ENCODE data around the gene FBN2. TPM values are rescaled to one million over a fixed set of nuclear protein-coding genes. Genes with fewer than 3 reads are reported as not detected.

Gene FBN2
- total and polyA plus RNA-seq, 7 experiments from 2014 or later = 0.07 to 6.8 (median 0.58) TPM; not detected in 2

- Histone ChIP-seq H3K27me3 (ENCODE audit: control insufficient read depth in 2 of 2, insufficient read depth in 2 of 2, low read length in 2 of 2) (no peaks in the 10 kb centered on the region), H3K4me1 (ENCODE audit: control insufficient read depth in 2 of 2, insufficient read depth in 2 of 2, low read length in 2 of 2) (no peaks in the 10 kb centered on the region), H3K4me3 (ENCODE audit: low read length) (no peak overlapping the region), H3K9me3 (ENCODE audit: control insufficient read depth in 2 of 3, low read length in 3 of 3) (no peaks in the 10 kb centered on the region), H3K27ac (ENCODE audit: low read depth, low read length) (no peak overlapping the region), H3K36me3 (ENCODE audit: control insufficient read depth in 2 of 3, insufficient read depth in 3 of 3, low read length in 3 of 3) (no peaks in the 10 kb centered on the region)
- no peak for ATAC-seq
- DNase-seq = no peak
- H3K36me3 Mint-ChIP-seq = no peaks in the 10 kb centered on the region
- ChIA-PET CTCF (no interaction called here), POLR2A (no interaction called here)
- H3K27me3 Mint-ChIP-seq = no peaks in the 10 kb centered on the region
- no peak overlapping the region for H3K27ac Mint-ChIP-seq
- no peak overlapping the region for H3K4me3 Mint-ChIP-seq
- no peaks in the 10 kb centered on the region for H3K4me1 Mint-ChIP-seq
- peaks cover 0 to 26% (median 8%) of the 10 kb centered on the region in 11 donors for H3K9me3 Mint-ChIP-seq
- intact Hi-C loops (cut with micrococcal nuclease) = loop anchor here in 1 of 2 donors (2.0 to 5.0 kb wide), 2 partner anchors 286 to 937 kb away; no protein-coding TSS in a partner anchor
Measured at GRCh38 chr5:128498844-128499455, 39.1 kb downstream of the FBN2 start.

- Mint-ChIP-seq H3K27ac (no peak overlapping the region), H3K27me3 (peaks cover 0 to 6% (median 0%) of the 10 kb centered on the region in 5 donors), H3K36me3 (no peaks in the 10 kb centered on the region), H3K4me1 (no peaks in the 10 kb centered on the region), H3K9me3 (peaks cover 0 to 21% (median 4%) of the 10 kb centered on the region in 11 donors), H3K4me3 (no peak overlapping the region)
- intact Hi-C loops (cut with micrococcal nuclease) = no loop called here
- H3K36me3 ChIP-seq (ENCODE audit: control insufficient read depth in 2 of 3, insufficient read depth in 3 of 3, low read length in 3 of 3) = no peaks in the 10 kb centered on the region
- no peaks in the 10 kb centered on the region for H3K27me3 ChIP-seq (ENCODE audit: control insufficient read depth in 2 of 2, insufficient read depth in 2 of 2, low read length in 2 of 2)
- no peaks in the 10 kb centered on the region for H3K9me3 ChIP-seq (ENCODE audit: control insufficient read depth in 2 of 3, low read length in 3 of 3)
- CTCF ChIA-PET = no interaction called here
- H3K4me3 ChIP-seq (ENCODE audit: low read length) = no peak overlapping the region
- H3K4me1 ChIP-seq (ENCODE audit: control insufficient read depth in 2 of 2, insufficient read depth in 2 of 2, low read length in 2 of 2) = no peaks in the 10 kb centered on the region
- no peak overlapping the region for H3K27ac ChIP-seq (ENCODE audit: low read depth, low read length)
- POLR2A ChIA-PET = no interaction called here
- ATAC-seq (no peak), DNase-seq (no peak)
Measured at GRCh38 chr5:128494516-128494915, 43.5 kb downstream of the FBN2 start.

GRCh38 chr5:128493657-128494329, 44.3 kb downstream of the FBN2 start:
- Histone ChIP-seq H3K27me3 (ENCODE audit: control insufficient read depth in 2 of 2, insufficient read depth in 2 of 2, low read length in 2 of 2) (no peaks in the 10 kb centered on the region), H3K4me3 (ENCODE audit: low read length) (no peak overlapping the region), H3K4me1 (ENCODE audit: control insufficient read depth in 2 of 2, insufficient read depth in 2 of 2, low read length in 2 of 2) (no peaks in the 10 kb centered on the region), H3K36me3 (ENCODE audit: control insufficient read depth in 2 of 3, insufficient read depth in 3 of 3, low read length in 3 of 3) (no peaks in the 10 kb centered on the region), H3K27ac (ENCODE audit: low read depth, low read length) (no peak overlapping the region), H3K9me3 (ENCODE audit: control insufficient read depth in 2 of 3, low read length in 3 of 3) (no peaks in the 10 kb centered on the region)
- H3K27ac Mint-ChIP-seq = no peak overlapping the region
- DNase-seq = no peak
- H3K36me3 Mint-ChIP-seq = no peaks in the 10 kb centered on the region
- ChIA-PET CTCF (no interaction called here), POLR2A (no interaction called here)
- ATAC-seq = no peak
- H3K4me3 Mint-ChIP-seq = no peak overlapping the region
- peaks cover 0 to 6% (median 0%) of the 10 kb centered on the region in 5 donors for H3K27me3 Mint-ChIP-seq
- peaks cover 0 to 21% (median 4%) of the 10 kb centered on the region in 11 donors for H3K9me3 Mint-ChIP-seq
- no peaks in the 10 kb centered on the region for H3K4me1 Mint-ChIP-seq
- intact Hi-C loops (cut with micrococcal nuclease) = no loop called here

GRCh38 chr5:128491291-128491690, 46.8 kb downstream of the FBN2 start:
- CTCF ChIA-PET = no interaction called here

GRCh38 chr5:128490761-128491160, 47.3 kb downstream of the FBN2 start:
- H3K4me3 ChIP-seq (ENCODE audit: low read length) = no peak overlapping the region
- H3K9me3 ChIP-seq (ENCODE audit: control insufficient read depth in 2 of 3, low read length in 3 of 3) = no peaks in the 10 kb centered on the region
- ChIA-PET CTCF (no interaction called here), POLR2A (no interaction called here)
- Mint-ChIP-seq H3K27me3 (peaks cover 0 to 6% (median 0%) of the 10 kb centered on the region in 5 donors), H3K9me3 (peaks cover 0 to 21% (median 4%) of the 10 kb centered on the region in 11 donors), H3K36me3 (no peaks in the 10 kb centered on the region), H3K4me3 (no peak overlapping the region), H3K27ac (no peak overlapping the region), H3K4me1 (no peaks in the 10 kb centered on the region)
- DNase-seq = no peak
- intact Hi-C loops (cut with micrococcal nuclease) = no loop called here
- no peak overlapping the region for H3K27ac ChIP-seq (ENCODE audit: low read depth, low read length)
- H3K4me1 ChIP-seq (ENCODE audit: control insufficient read depth in 2 of 2, insufficient read depth in 2 of 2, low read length in 2 of 2) = no peaks in the 10 kb centered on the region
- no peaks in the 10 kb centered on the region for H3K36me3 ChIP-seq (ENCODE audit: control insufficient read depth in 2 of 3, insufficient read depth in 3 of 3, low read length in 3 of 3)
- no peaks in the 10 kb centered on the region for H3K27me3 ChIP-seq (ENCODE audit: control insufficient read depth in 2 of 2, insufficient read depth in 2 of 2, low read length in 2 of 2)
- no peak for ATAC-seq

More at GRCh38 chr5:128491291-128491690, 46.8 kb downstream of the FBN2 start:
- H3K9me3 ChIP-seq (ENCODE audit: control insufficient read depth in 2 of 3, low read length in 3 of 3) = no peaks in the 10 kb centered on the region
- Mint-ChIP-seq H3K4me3 (no peak overlapping the region), H3K4me1 (no peaks in the 10 kb centered on the region), H3K27ac (no peak overlapping the region), H3K27me3 (peaks cover 0 to 6% (median 0%) of the 10 kb centered on the region in 5 donors), H3K36me3 (no peaks in the 10 kb centered on the region), H3K9me3 (peaks cover 0 to 21% (median 4%) of the 10 kb centered on the region in 11 donors)
- ATAC-seq (no peak), DNase-seq (no peak)
- intact Hi-C loops (cut with micrococcal nuclease) = no loop called here
- H3K27ac ChIP-seq (ENCODE audit: low read depth, low read length) = no peak overlapping the region
- H3K27me3 ChIP-seq (ENCODE audit: control insufficient read depth in 2 of 2, insufficient read depth in 2 of 2, low read length in 2 of 2) = no peaks in the 10 kb centered on the region
- no peaks in the 10 kb centered on the region for H3K4me1 ChIP-seq (ENCODE audit: control insufficient read depth in 2 of 2, insufficient read depth in 2 of 2, low read length in 2 of 2)
- H3K36me3 ChIP-seq (ENCODE audit: control insufficient read depth in 2 of 3, insufficient read depth in 3 of 3, low read length in 3 of 3) = no peaks in the 10 kb centered on the region
- POLR2A ChIA-PET = no interaction called here
- no peak overlapping the region for H3K4me3 ChIP-seq (ENCODE audit: low read length)

- ATAC-seq (no peak), DNase-seq (no peak)
- Histone ChIP-seq H3K9me3 (ENCODE audit: control insufficient read depth in 2 of 3, low read length in 3 of 3) (no peaks in the 10 kb centered on the region), H3K36me3 (ENCODE audit: control insufficient read depth in 2 of 3, insufficient read depth in 3 of 3, low read length in 3 of 3) (no peaks in the 10 kb centered on the region), H3K27me3 (ENCODE audit: control insufficient read depth in 2 of 2, insufficient read depth in 2 of 2, low read length in 2 of 2) (no peaks in the 10 kb centered on the region), H3K4me3 (ENCODE audit: low read length) (no peak overlapping the region), H3K4me1 (ENCODE audit: control insufficient read depth in 2 of 2, insufficient read depth in 2 of 2, low read length in 2 of 2) (no peaks in the 10 kb centered on the region), H3K27ac (ENCODE audit: low read depth, low read length) (no peak overlapping the region)
- H3K27me3 Mint-ChIP-seq = peaks cover 0 to 6% (median 0%) of the 10 kb centered on the region in 5 donors
- no peaks in the 10 kb centered on the region for H3K4me1 Mint-ChIP-seq
- H3K36me3 Mint-ChIP-seq = no peaks in the 10 kb centered on the region
- H3K4me3 Mint-ChIP-seq = no peak overlapping the region
- ChIA-PET POLR2A (no interaction called here), CTCF (no interaction called here)
- no peak overlapping the region for H3K27ac Mint-ChIP-seq
- peaks cover 0 to 4% (median 0%) of the 10 kb centered on the region in 11 donors for H3K9me3 Mint-ChIP-seq
- intact Hi-C loops (cut with micrococcal nuclease) = no loop called here
Measured at GRCh38 chr5:128487041-128487440, 51.0 kb downstream of the FBN2 start.

- Mint-ChIP-seq H3K27me3 (no peaks in the 10 kb centered on the region), H3K9me3 (peaks cover 0 to 4% (median 0%) of the 10 kb centered on the region in 11 donors), H3K27ac (no peak overlapping the region), H3K36me3 (no peaks in the 10 kb centered on the region), H3K4me3 (no peak overlapping the region), H3K4me1 (no peaks in the 10 kb centered on the region)
- ChIA-PET CTCF (no interaction called here), POLR2A (no interaction called here)
- Histone ChIP-seq H3K27me3 (ENCODE audit: control insufficient read depth in 2 of 2, insufficient read depth in 2 of 2, low read length in 2 of 2) (no peaks in the 10 kb centered on the region), H3K4me1 (ENCODE audit: control insufficient read depth in 2 of 2, insufficient read depth in 2 of 2, low read length in 2 of 2) (no peaks in the 10 kb centered on the region), H3K9me3 (ENCODE audit: control insufficient read depth in 2 of 3, low read length in 3 of 3) (no peaks in the 10 kb centered on the region), H3K4me3 (ENCODE audit: low read length) (no peak overlapping the region), H3K27ac (ENCODE audit: low read depth, low read length) (no peak overlapping the region), H3K36me3 (ENCODE audit: control insufficient read depth in 2 of 3, insufficient read depth in 3 of 3, low read length in 3 of 3) (no peaks in the 10 kb centered on the region)
- intact Hi-C loops (cut with micrococcal nuclease) = no loop called here
- DNase-seq = no peak
- ATAC-seq = no peak
Measured at GRCh38 chr5:128483738-128484137, 54.3 kb downstream of the FBN2 start.

All from naive thymus-derived CD4-positive, alpha-beta T cell (primary cell).